ENCODE data around the gene FRRS1L. TPM values are rescaled to one million over a fixed set of nuclear protein-coding genes. Genes with fewer than 3 reads are reported as not detected.
"Not testable (repeated sequence)": the region's sequence is repeated elsewhere in the genome, so short reads cannot be mapped to it uniquely, and the experiment has no call there.

Gene FRRS1L
- total RNA-seq, 2 donors from 2014 or later = 0.12 to 1.8 TPM

DNA sequence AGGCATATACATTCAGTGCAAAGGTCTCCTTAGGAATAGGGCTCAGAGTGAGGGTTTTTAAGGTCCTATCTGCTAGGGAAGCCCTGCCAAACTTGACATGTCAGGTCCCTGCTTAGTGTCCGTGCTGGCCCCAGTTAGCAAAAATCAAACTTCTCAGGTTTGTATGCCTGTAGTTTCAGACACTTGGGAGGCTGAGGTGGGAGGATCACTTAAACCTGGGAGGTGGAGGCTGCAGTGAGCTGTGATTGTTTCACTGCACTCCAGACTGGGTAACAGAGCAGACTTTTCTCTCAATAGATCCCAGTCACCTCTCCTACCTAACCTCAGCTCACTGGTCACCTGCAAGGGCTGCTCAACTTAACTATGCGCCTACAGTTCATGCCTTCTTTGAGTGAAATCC lies 28.6 kb downstream of the FRRS1L start:
- no peak overlapping the region for H3K9ac ChIP-seq (ENCODE audit: low read depth in 2 of 2, low read length in 2 of 2)
- intact Hi-C loops (cut with DNase I) = no loop called here
- TF ChIP-seq, protein P1, sequence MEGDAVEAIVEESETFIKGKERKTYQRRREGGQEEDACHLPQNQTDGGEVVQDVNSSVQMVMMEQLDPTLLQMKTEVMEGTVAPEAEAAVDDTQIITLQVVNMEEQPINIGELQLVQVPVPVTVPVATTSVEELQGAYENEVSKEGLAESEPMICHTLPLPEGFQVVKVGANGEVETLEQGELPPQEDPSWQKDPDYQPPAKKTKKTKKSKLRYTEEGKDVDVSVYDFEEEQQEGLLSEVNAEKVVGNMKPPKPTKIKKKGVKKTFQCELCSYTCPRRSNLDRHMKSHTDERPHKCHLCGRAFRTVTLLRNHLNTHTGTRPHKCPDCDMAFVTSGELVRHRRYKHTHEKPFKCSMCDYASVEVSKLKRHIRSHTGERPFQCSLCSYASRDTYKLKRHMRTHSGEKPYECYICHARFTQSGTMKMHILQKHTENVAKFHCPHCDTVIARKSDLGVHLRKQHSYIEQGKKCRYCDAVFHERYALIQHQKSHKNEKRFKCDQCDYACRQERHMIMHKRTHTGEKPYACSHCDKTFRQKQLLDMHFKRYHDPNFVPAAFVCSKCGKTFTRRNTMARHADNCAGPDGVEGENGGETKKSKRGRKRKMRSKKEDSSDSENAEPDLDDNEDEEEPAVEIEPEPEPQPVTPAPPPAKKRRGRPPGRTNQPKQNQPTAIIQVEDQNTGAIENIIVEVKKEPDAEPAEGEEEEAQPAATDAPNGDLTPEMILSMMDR (IDR thresholded peaks at IDR 0.05) = no peak

DNA sequence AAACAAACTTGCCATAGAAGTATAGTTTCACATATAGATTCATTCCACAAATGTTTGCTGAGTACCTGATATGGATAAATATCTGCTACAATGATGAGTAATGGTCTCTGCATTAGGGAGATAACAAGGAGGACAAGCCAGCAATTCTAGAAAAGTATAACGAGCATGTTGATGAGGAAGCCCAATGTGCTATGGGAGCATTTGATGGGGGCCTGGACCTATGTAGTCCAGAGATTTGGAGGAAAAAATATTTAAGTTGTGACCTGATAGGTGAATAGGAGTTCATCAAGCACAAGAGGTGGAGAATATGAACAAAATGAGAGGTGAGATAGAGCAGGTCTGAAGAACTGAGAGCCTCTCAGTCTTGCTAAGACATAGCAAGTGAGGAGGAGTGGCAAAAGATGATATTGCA lies 32.9 kb downstream of the FRRS1L start:
- Histone ChIP-seq H3K9me3 (no peaks in the 10 kb centered on the region), H3K36me3 (no peaks in the 10 kb centered on the region), H3K4me1 (no peaks in the 10 kb centered on the region), H3K27me3 (no peaks in the 10 kb centered on the region), H3K27ac (no peak overlapping the region), H3K4me3 (no peak overlapping the region), H3K9ac (ENCODE audit: low read depth in 2 of 2, low read length in 2 of 2) (no peak overlapping the region)
- intact Hi-C loops (cut with DNase I) = no loop called here
- no peak for DNase-seq
- TF ChIP-seq, protein P1 (IDR thresholded peaks at IDR 0.05) = no peak

More for the DNA sequence above, 28.6 kb downstream of the FRRS1L start:
- Histone ChIP-seq H3K27ac (no peak overlapping the region), H3K9me3 (no peaks in the 10 kb centered on the region), H3K36me3 (no peaks in the 10 kb centered on the region), H3K27me3 (no peaks in the 10 kb centered on the region), H3K4me1 (no peaks in the 10 kb centered on the region), H3K4me3 (no peak overlapping the region)
- DNase-seq = no peak

- intact Hi-C loops (cut with DNase I) = no loop called here
- Histone ChIP-seq H3K27me3 (no peaks in the 10 kb centered on the region), H3K36me3 (no peaks in the 10 kb centered on the region), H3K9me3 (no peaks in the 10 kb centered on the region), H3K9ac (ENCODE audit: low read depth in 2 of 2, low read length in 2 of 2) (no peak overlapping the region), H3K27ac (no peak overlapping the region), H3K4me1 (no peaks in the 10 kb centered on the region), H3K4me3 (no peak overlapping the region)
- TF ChIP-seq, protein P1 (IDR thresholded peaks at IDR 0.05) = no peak
- no peak for DNase-seq
These were observed 33.5 kb downstream of the FRRS1L start for GRCh38 chr9:109133533-109133932.

DNA sequence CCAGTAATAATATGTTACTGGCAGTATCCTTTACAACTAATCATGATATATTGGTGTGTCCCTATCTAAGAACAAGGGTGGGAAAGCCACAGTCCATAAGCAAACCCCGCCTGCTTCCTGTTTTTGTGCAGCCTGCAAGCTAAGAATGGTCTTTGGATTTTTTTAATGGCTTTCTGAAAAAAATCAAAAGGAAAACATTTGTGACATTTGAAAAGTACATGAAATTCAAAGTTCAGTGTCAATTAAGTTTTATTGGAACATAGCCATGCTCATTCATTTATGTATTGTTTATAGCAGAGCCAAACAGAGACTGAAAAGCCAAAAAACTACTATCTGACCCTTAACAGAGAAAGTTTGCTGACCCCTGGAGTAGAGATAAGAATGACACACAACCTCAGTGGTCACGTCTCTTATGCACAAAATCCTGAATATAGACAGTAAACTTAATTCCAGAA lies 34.5 kb downstream of the FRRS1L start:
- Histone ChIP-seq H3K27ac (no peak overlapping the region), H3K4me1 (no peaks in the 10 kb centered on the region), H3K9me3 (no peaks in the 10 kb centered on the region), H3K36me3 (no peaks in the 10 kb centered on the region), H3K9ac (ENCODE audit: low read depth in 2 of 2, low read length in 2 of 2) (no peak overlapping the region), H3K4me3 (no peak overlapping the region), H3K27me3 (no peaks in the 10 kb centered on the region)
- no peak for DNase-seq
- intact Hi-C loops (cut with DNase I) = no loop called here
- TF ChIP-seq, protein P1 (IDR thresholded peaks at IDR 0.05) = no peak

DNA sequence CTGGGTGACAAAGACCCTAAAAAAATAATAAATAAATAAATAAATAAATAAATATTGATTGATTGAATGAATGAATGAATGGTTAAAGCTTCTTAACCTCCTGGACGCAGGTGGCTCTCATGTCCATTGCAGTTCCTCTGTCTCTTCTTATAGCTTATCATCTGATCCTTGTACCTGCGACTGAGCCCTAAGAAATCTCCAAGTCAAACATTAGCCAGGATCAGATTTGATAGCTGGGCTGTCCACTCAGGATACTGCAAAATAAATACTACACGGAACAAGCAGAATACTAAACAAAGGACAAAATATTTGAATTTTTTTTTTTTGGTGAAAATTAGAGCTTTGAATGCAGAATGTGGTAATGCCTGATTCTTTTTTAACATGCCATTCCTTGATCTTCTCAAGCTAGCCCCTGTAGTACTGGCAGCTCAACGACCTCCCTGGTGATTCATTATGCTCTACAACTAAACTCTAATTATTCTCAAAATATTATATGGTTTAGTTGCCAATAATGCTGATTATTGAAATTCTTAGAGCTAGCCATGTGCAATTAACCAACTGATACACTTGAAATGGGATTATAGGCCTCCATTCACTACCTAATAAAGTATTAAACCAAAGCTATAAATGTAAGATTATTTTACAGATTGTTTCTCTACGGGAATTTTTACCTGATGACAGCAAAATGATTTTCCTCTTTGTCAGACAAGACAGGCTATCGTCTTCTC lies 37.4 kb downstream of the FRRS1L start:
- no peaks in the 10 kb centered on the region for H3K36me3 ChIP-seq
- no peak overlapping the region for H3K4me3 ChIP-seq
- no peak overlapping the region for H3K9ac ChIP-seq (ENCODE audit: low read depth in 2 of 2, low read length in 2 of 2)
- intact Hi-C loops (cut with DNase I) = no loop called here
- no peak for DNase-seq
- H3K4me1 ChIP-seq = no peaks in the 10 kb centered on the region
- no peaks in the 10 kb centered on the region for H3K27me3 ChIP-seq
- TF ChIP-seq, protein P1 (IDR thresholded peaks at IDR 0.05) = no peak
- no peak overlapping the region for H3K27ac ChIP-seq
- H3K9me3 ChIP-seq = no peaks in the 10 kb centered on the region

GRCh38 chr9:109126671-109127070 lies 40.4 kb downstream of the FRRS1L start:
- H3K9me3 ChIP-seq; H3K9ac ChIP-seq (ENCODE audit: low read depth in 2 of 2, low read length in 2 of 2); H3K4me3 ChIP-seq; H3K4me1 ChIP-seq; DNase-seq; H3K36me3 ChIP-seq; H3K27me3 ChIP-seq; H3K27ac ChIP-seq; intact Hi-C loops (cut with DNase I): not testable (repeated sequence)
